Measurements from ENCODE around the gene NEFH.
A peak's percentile ranks its signal among the peaks of the same experiment; 100 is the strongest.

The NEFH gene

DNA sequence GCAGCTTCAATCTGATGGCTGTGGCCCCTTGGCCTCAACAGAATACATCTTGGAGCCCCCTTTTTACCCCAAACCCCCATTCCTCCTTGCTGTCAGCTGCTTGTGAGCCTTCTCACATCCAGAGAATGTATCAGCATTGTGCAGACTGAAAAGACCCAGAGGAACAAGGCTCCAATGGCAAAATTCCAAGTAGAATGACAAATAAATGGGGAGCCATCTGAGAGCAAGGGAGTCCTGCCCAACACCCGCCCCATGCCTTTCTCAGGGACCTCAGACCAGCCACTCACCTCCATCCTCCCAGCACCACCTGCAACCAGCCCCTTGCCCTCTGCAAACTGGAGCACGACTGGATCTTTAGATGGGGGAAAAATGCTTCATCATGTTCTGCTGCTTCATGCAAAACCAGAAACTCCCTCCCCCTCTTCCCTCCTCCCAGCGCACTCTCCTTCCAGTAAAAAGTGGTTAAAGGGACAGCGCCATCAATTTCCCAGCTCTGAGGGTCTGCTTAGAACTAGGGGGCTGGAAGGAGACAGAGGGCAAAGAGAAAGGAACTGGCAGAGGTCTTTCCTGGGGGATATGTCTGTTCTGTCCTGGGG, 2.2 kb upstream of the NEFH start (continued):
- TF ChIP-seq, protein P1, sequence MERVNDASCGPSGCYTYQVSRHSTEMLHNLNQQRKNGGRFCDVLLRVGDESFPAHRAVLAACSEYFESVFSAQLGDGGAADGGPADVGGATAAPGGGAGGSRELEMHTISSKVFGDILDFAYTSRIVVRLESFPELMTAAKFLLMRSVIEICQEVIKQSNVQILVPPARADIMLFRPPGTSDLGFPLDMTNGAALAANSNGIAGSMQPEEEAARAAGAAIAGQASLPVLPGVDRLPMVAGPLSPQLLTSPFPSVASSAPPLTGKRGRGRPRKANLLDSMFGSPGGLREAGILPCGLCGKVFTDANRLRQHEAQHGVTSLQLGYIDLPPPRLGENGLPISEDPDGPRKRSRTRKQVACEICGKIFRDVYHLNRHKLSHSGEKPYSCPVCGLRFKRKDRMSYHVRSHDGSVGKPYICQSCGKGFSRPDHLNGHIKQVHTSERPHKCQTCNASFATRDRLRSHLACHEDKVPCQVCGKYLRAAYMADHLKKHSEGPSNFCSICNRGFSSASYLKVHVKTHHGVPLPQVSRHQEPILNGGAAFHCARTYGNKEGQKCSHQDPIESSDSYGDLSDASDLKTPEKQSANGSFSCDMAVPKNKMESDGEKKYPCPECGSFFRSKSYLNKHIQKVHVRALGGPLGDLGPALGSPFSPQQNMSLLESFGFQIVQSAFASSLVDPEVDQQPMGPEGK (CRISPR knock-in tag; IDR thresholded peaks at IDR 0.05; ENCODE audit: borderline replicate concordance): no peak

DNA sequence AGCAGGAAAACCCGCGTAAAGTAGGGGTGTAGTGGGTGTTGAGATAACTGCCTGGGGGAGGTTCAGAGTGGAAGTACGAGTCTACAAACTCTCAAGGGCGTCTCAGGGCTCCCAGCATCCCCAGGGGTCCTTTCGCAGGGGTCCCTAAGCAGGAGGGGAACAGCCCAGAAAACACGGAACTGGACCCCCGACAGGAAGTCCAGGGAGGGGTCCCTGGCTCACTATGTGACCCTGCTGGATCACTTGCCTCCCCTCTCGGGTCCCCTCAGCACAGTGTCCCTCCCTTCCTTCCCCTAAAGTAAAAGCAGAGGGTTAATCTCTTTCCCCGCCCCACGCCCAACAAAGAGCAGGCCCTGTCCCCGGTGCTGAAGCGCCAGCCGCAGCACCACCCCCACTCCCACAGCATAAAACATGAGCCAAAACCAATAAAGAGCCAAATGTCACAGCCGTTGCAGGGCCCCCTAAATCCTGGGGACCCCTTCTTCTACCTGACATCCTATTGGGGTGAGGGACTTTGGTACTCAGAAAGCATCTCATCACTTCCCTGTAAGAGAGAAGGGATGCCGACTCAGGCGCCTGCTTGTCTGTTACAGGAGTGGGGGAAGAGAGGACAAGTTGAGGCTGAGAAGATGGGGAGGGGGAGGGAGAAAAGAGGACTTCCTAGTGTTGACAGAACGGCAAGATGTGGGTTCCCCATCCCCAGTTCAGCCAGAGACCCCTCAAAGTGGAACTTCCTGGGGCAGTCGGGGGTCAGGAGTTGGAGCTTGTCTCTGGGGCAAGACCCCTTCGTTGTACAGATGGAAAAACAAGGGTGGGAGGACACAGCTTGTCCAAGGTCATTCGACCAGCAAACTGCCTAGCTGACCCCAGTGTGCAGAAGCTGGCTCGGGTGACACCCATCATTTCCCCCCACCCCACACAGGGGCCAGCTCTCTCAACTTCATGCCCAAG, 1.4 kb upstream of the NEFH start:
- ATAC-seq: peak; percentile 52
- TF ChIP-seq ZNF70 (CRISPR knock-in tag; IDR thresholded peaks at IDR 0.05): no peak
- TF ChIP-seq ISL1 (CRISPR knock-in tag; IDR thresholded peaks at IDR 0.05): no peak
- TF ChIP-seq TOX (CRISPR knock-in tag; IDR thresholded peaks at IDR 0.05; ENCODE audit: borderline replicate concordance): no peak
- TF ChIP-seq CSDC2 (CRISPR knock-in tag; IDR thresholded peaks at IDR 0.05): 0 out of 2 replicates have a peak, but pooled peaks have one; percentile 17
- TF ChIP-seq, protein P1 (CRISPR knock-in tag; IDR thresholded peaks at IDR 0.05; ENCODE audit: borderline replicate concordance): no peak
- no peak for TF ChIP-seq RARB (CRISPR knock-in tag; IDR thresholded peaks at IDR 0.05)
- TF ChIP-seq ZNF565 (CRISPR knock-in tag; conservative IDR thresholded peaks at IDR 0.05; ENCODE audit: low read depth): no peak

DNA sequence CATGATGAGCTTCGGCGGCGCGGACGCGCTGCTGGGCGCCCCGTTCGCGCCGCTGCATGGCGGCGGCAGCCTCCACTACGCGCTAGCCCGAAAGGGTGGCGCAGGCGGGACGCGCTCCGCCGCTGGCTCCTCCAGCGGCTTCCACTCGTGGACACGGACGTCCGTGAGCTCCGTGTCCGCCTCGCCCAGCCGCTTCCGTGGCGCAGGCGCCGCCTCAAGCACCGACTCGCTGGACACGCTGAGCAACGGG, 169 bp downstream of the NEFH start:
- no peak for TF ChIP-seq PPARA (CRISPR knock-in tag; IDR thresholded peaks at IDR 0.05; ENCODE audit: borderline replicate concordance)
- no peak for TF ChIP-seq GLIS3 (CRISPR knock-in tag; IDR thresholded peaks at IDR 0.05)
- no peak for TF ChIP-seq OSR1 (CRISPR knock-in tag; IDR thresholded peaks at IDR 0.05)
- TF ChIP-seq, protein P2, sequence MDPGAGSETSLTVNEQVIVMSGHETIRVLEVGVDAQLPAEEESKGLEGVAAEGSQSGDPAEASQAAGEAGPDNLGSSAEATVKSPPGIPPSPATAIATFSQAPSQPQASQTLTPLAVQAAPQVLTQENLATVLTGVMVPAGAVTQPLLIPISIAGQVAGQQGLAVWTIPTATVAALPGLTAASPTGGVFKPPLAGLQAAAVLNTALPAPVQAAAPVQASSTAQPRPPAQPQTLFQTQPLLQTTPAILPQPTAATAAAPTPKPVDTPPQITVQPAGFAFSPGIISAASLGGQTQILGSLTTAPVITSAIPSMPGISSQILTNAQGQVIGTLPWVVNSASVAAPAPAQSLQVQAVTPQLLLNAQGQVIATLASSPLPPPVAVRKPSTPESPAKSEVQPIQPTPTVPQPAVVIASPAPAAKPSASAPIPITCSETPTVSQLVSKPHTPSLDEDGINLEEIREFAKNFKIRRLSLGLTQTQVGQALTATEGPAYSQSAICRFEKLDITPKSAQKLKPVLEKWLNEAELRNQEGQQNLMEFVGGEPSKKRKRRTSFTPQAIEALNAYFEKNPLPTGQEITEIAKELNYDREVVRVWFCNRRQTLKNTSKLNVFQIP (CRISPR knock-in tag; IDR thresholded peaks at IDR 0.05; ENCODE audit: borderline replicate concordance, low read depth): no peak
- no peak for TF ChIP-seq ZNF70 (CRISPR knock-in tag; IDR thresholded peaks at IDR 0.05)
- no peak for TF ChIP-seq ISL1 (CRISPR knock-in tag; IDR thresholded peaks at IDR 0.05)
- TF ChIP-seq BACH2 (CRISPR knock-in tag; IDR thresholded peaks at IDR 0.05; ENCODE audit: borderline replicate concordance): no peak
- no peak for TF ChIP-seq ESRRG (CRISPR knock-in tag; IDR thresholded peaks at IDR 0.05)
- TF ChIP-seq, protein P1 (CRISPR knock-in tag; IDR thresholded peaks at IDR 0.05; ENCODE audit: borderline replicate concordance): no peak
- no peak for TF ChIP-seq ARNTL (CRISPR knock-in tag; IDR thresholded peaks at IDR 0.05; ENCODE audit: borderline replicate concordance, low read depth)
- TF ChIP-seq, protein P3, sequence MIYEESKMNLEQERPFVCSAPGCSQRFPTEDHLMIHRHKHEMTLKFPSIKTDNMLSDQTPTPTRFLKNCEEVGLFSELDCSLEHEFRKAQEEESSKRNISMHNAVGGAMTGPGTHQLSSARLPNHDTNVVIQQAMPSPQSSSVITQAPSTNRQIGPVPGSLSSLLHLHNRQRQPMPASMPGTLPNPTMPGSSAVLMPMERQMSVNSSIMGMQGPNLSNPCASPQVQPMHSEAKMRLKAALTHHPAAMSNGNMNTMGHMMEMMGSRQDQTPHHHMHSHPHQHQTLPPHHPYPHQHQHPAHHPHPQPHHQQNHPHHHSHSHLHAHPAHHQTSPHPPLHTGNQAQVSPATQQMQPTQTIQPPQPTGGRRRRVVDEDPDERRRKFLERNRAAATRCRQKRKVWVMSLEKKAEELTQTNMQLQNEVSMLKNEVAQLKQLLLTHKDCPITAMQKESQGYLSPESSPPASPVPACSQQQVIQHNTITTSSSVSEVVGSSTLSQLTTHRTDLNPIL (CRISPR knock-in tag; IDR thresholded peaks at IDR 0.05; ENCODE audit: low read depth): no peak
- TF ChIP-seq RARB (CRISPR knock-in tag; IDR thresholded peaks at IDR 0.05): no peak
- TF ChIP-seq TOX (CRISPR knock-in tag; IDR thresholded peaks at IDR 0.05; ENCODE audit: borderline replicate concordance): no peak
- TF ChIP-seq CSDC2 (CRISPR knock-in tag; IDR thresholded peaks at IDR 0.05): no peak
- TF ChIP-seq, protein P4, sequence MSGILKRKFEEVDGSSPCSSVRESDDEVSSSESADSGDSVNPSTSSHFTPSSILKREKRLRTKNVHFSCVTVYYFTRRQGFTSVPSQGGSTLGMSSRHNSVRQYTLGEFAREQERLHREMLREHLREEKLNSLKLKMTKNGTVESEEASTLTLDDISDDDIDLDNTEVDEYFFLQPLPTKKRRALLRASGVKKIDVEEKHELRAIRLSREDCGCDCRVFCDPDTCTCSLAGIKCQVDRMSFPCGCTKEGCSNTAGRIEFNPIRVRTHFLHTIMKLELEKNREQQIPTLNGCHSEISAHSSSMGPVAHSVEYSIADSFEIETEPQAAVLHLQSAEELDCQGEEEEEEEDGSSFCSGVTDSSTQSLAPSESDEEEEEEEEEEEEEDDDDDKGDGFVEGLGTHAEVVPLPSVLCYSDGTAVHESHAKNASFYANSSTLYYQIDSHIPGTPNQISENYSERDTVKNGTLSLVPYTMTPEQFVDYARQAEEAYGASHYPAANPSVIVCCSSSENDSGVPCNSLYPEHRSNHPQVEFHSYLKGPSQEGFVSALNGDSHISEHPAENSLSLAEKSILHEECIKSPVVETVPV (CRISPR knock-in tag; IDR thresholded peaks at IDR 0.05): no peak
- no peak for TF ChIP-seq ZNF565 (CRISPR knock-in tag; conservative IDR thresholded peaks at IDR 0.05; ENCODE audit: low read depth)
- ATAC-seq: no peak

Data from SK-N-SH treated with all-trans-retinoic acid at 6 μM for 48 hours (cell line).